Memory B cell (primary cell): Measurements from ENCODE around the gene IGFBP7.
A peak's percentile ranks its signal among the peaks of the same experiment; 100 is the strongest.

Experiments
- ATAC-seq: fragments of 150-1000 bp; cut with Tn5 transposase; 2 replicates; pipeline ENCODE4 v1.10.0; 2021; ENCODE audit warnings: low read depth, mild to moderate bottlenecking, moderate library complexity
- DNase-seq, 2 donors: peaks; one replicate each; pipeline ENCODE4 v3.0.0; 2022; ENCODE audit warnings: low spot score in 2 of 2
- H3K27ac Mint-ChIP-seq: one replicate; pipeline ENCODE4 v1.8.0; 2022; ENCODE audit warnings: mild to moderate bottlenecking, moderate library complexity, mixed read lengths
- H3K27me3 Mint-ChIP-seq: one replicate; pipeline ENCODE4 v1.8.0; 2022; ENCODE audit warnings: mixed read lengths
- H3K36me3 Mint-ChIP-seq: one replicate; pipeline ENCODE4 v1.8.0; 2022; ENCODE audit warnings: mild to moderate bottlenecking, mixed read lengths
- H3K4me1 Mint-ChIP-seq: one replicate; pipeline ENCODE4 v1.8.0; 2022; ENCODE audit warnings: mixed read lengths
- H3K4me3 Mint-ChIP-seq: one replicate; pipeline ENCODE4 v1.8.0; 2022; ENCODE audit warnings: mild to moderate bottlenecking, moderate library complexity, mixed read lengths
- H3K9me3 Mint-ChIP-seq: one replicate; pipeline ENCODE4 v1.8.0; 2022; ENCODE audit warnings: mixed read lengths

Gene IGFBP7

GRCh38 chr4:56986192-56986591, 124.0 kb downstream of the IGFBP7 start:
- Mint-ChIP-seq H3K27ac (no peak overlapping the region), H3K27me3 (no peaks in the 10 kb centered on the region), H3K4me3 (no peak overlapping the region), H3K9me3 (no peaks in the 10 kb centered on the region), H3K4me1 (peaks cover 28% of the 10 kb centered on the region), H3K36me3 (peaks cover 28% of the 10 kb centered on the region)
- ATAC-seq (no peak), DNase-seq (no peak)

DNA sequence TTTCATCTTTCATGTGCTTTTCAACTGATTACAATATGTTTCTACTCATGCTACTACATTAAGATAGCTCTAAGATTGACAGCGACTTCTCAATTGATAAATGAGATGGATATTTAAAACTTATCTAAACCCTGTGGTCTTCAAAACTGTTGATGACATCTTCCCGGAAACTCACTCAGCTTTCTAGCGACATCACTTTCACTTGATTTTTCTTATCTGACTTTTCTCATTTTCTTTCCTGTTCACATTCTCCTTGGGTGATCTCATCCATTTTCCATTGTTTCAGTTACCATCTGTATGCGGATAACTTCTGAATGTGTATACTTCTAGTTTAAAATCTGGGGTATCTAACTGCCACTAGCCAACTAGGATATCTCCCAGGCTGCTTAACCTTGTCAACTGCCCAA, 128.4 kb downstream of the IGFBP7 start:
- H3K9me3 Mint-ChIP-seq = no peaks in the 10 kb centered on the region
- peak overlapping the region; percentile 37 for H3K4me3 Mint-ChIP-seq
- H3K36me3 Mint-ChIP-seq = peaks cover 12% of the 10 kb centered on the region
- DNase-seq = no peak
- peak overlapping the region; percentile 81 for H3K27ac Mint-ChIP-seq
- H3K27me3 Mint-ChIP-seq = no peaks in the 10 kb centered on the region
- peaks cover 31% of the 10 kb centered on the region for H3K4me1 Mint-ChIP-seq
- no peak for ATAC-seq
